Embryonic facial prominence (tissue), 1 donor: ENCODE data around the gene PXK.

Experiments
- DNase-seq: peaks from one replicate; pipeline ENCODE4 v3.0.0-alpha.2; 2016; ENCODE audit errors: extremely low spot score

Gene PXK

GRCh38 chr3:58383476-58383875 is 50.8 kb downstream of the PXK start:
- no peak for DNase-seq

GRCh38 chr3:58383904-58384303 is 51.2 kb downstream of the PXK start:
- peak; percentile 54 for DNase-seq

- DNase-seq: no peak
Observed at GRCh38 chr3:58384381-58385090, 51.8 kb downstream of the PXK start.

- DNase-seq: no peak
Observed at GRCh38 chr3:58386626-58387365, 54.1 kb downstream of the PXK start.

- no peak for DNase-seq
Observed at GRCh38 chr3:58387650-58388546, 55.2 kb downstream of the PXK start.

GRCh38 chr3:58388550-58389091 is 55.9 kb downstream of the PXK start:
- DNase-seq: peak; percentile 47

GRCh38 chr3:58391156-58391865 is 58.6 kb downstream of the PXK start:
- DNase-seq: no peak

GRCh38 chr3:58392181-58392580 is 59.5 kb downstream of the PXK start:
- DNase-seq: no peak

- DNase-seq: no peak
Observed at GRCh38 chr3:58394339-58394738, 61.6 kb downstream of the PXK start.

- DNase-seq: no peak
Observed at GRCh38 chr3:58398669-58399333, 66.1 kb downstream of the PXK start.

- no peak for DNase-seq
Observed at GRCh38 chr3:58403513-58404109, 70.9 kb downstream of the PXK start.

GRCh38 chr3:58404396-58404795 is 71.7 kb downstream of the PXK start:
- no peak for DNase-seq

GRCh38 chr3:58408906-58409305 is 76.2 kb downstream of the PXK start:
- no peak for DNase-seq

GRCh38 chr3:58409663-58410062 is 77.0 kb downstream of the PXK start:
- DNase-seq: no peak

- no peak for DNase-seq
Observed at GRCh38 chr3:58411036-58411435, 78.3 kb downstream of the PXK start.

- DNase-seq: no peak
Observed at GRCh38 chr3:58411851-58412830, 79.4 kb downstream of the PXK start.

- DNase-seq: peak; percentile 8
Observed at GRCh38 chr3:58414538-58415197, 82.0 kb downstream of the PXK start.

GRCh38 chr3:58416191-58416590 is 83.5 kb downstream of the PXK start:
- DNase-seq: no peak

GRCh38 chr3:58417075-58417474 is 84.4 kb downstream of the PXK start:
- no peak for DNase-seq
